ENCODE results near the gene ALK.

GRCh38 chr2:29780906-29781305, 140.5 kb downstream of the ALK start:
- TF ChIP-seq USF1 (IDR thresholded peaks at IDR 0.05) (no peak), EP300 (IDR thresholded peaks at IDR 0.05; ENCODE audit: borderline replicate concordance) (no peak), ZBTB7A (IDR thresholded peaks at IDR 0.05; ENCODE audit: low read depth) (no peak), REST (IDR thresholded peaks at IDR 0.05; ENCODE audit: low read depth) (no peak)

Data from Ishikawa (cell line).